Ishikawa (cell line): Measurements from ENCODE around the gene OGFOD2.

Experiments
- CEBPB ChIP-seq: IDR thresholded peaks from 2 replicates; pipeline ENCODE4 v1.6.1; 2012
- CREB1 ChIP-seq: IDR thresholded peaks from 2 replicates; pipeline ENCODE4 v1.6.1; 2012; ENCODE audit warnings: low read depth
- EGR1 ChIP-seq: IDR thresholded peaks from 2 replicates; pipeline ENCODE4 v1.6.1; 2012
- EP300 ChIP-seq: IDR thresholded peaks from 2 replicates; pipeline ENCODE4 v1.6.1; 2012; ENCODE audit warnings: borderline replicate concordance
- FOXM1 ChIP-seq: IDR thresholded peaks from 2 replicates; pipeline ENCODE4 v1.6.1; 2012; ENCODE audit warnings: low read depth, borderline replicate concordance
- MAX ChIP-seq: IDR thresholded peaks from 2 replicates; pipeline ENCODE4 v1.6.1; 2012
- NFIC ChIP-seq: IDR thresholded peaks from 2 replicates; pipeline ENCODE4 v1.6.1; 2012
- RAD21 ChIP-seq: IDR thresholded peaks from 2 replicates; pipeline ENCODE4 v1.6.1; 2012; ENCODE audit warnings: low read depth
- TAF1 ChIP-seq: IDR thresholded peaks from 2 replicates; pipeline ENCODE4 v1.6.1; 2012; ENCODE audit warnings: low read depth, mild to moderate bottlenecking
- TCF12 ChIP-seq: IDR thresholded peaks from 2 replicates; pipeline ENCODE4 v1.6.1; 2012; ENCODE audit warnings: low read depth
- TEAD4 ChIP-seq: IDR thresholded peaks from 2 replicates; pipeline ENCODE4 v1.6.1; 2012
- YY1 ChIP-seq: IDR thresholded peaks from 2 replicates; pipeline ENCODE4 v1.6.1; 2012; ENCODE audit warnings: low read depth
- ZBTB7A ChIP-seq: IDR thresholded peaks from 2 replicates; pipeline ENCODE4 v1.6.1; 2012; ENCODE audit warnings: low read depth
- TF ChIP-seq, protein P1 (sequence below): IDR thresholded peaks from 2 replicates; pipeline ENCODE4 v1.6.1; 2012
- TF ChIP-seq, protein P2 (sequence below): IDR thresholded peaks from 2 replicates; pipeline ENCODE4 v1.6.1; 2012; ENCODE audit warnings: low read depth, mild to moderate bottlenecking

OGFOD2 gene

GRCh38 chr12:122987086-122987951 lies 12.3 kb downstream of the OGFOD2 start:
- no peak for TF ChIP-seq NFIC
- no peak for TF ChIP-seq CEBPB

- no peak for TF ChIP-seq CREB1
- no peak for TF ChIP-seq YY1
- TF ChIP-seq RAD21 = no peak
- no peak for TF ChIP-seq FOXM1
- TF ChIP-seq, protein P1, sequence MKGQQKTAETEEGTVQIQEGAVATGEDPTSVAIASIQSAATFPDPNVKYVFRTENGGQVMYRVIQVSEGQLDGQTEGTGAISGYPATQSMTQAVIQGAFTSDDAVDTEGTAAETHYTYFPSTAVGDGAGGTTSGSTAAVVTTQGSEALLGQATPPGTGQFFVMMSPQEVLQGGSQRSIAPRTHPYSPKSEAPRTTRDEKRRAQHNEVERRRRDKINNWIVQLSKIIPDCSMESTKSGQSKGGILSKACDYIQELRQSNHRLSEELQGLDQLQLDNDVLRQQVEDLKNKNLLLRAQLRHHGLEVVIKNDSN = no peak
- TF ChIP-seq TCF12 = no peak
- no peak for TF ChIP-seq EP300
- TF ChIP-seq MAX = no peak
- no peak for TF ChIP-seq NFIC
- TF ChIP-seq ZBTB7A = no peak
- no peak for TF ChIP-seq TEAD4
- no peak for TF ChIP-seq TAF1
- TF ChIP-seq CEBPB = no peak
- TF ChIP-seq, protein P2, sequence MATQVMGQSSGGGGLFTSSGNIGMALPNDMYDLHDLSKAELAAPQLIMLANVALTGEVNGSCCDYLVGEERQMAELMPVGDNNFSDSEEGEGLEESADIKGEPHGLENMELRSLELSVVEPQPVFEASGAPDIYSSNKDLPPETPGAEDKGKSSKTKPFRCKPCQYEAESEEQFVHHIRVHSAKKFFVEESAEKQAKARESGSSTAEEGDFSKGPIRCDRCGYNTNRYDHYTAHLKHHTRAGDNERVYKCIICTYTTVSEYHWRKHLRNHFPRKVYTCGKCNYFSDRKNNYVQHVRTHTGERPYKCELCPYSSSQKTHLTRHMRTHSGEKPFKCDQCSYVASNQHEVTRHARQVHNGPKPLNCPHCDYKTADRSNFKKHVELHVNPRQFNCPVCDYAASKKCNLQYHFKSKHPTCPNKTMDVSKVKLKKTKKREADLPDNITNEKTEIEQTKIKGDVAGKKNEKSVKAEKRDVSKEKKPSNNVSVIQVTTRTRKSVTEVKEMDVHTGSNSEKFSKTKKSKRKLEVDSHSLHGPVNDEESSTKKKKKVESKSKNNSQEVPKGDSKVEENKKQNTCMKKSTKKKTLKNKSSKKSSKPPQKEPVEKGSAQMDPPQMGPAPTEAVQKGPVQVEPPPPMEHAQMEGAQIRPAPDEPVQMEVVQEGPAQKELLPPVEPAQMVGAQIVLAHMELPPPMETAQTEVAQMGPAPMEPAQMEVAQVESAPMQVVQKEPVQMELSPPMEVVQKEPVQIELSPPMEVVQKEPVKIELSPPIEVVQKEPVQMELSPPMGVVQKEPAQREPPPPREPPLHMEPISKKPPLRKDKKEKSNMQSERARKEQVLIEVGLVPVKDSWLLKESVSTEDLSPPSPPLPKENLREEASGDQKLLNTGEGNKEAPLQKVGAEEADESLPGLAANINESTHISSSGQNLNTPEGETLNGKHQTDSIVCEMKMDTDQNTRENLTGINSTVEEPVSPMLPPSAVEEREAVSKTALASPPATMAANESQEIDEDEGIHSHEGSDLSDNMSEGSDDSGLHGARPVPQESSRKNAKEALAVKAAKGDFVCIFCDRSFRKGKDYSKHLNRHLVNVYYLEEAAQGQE = no peak
- no peak for TF ChIP-seq EGR1
These were observed 13.0 kb downstream of the OGFOD2 start for GRCh38 chr12:122988036-122988435.

DNA sequence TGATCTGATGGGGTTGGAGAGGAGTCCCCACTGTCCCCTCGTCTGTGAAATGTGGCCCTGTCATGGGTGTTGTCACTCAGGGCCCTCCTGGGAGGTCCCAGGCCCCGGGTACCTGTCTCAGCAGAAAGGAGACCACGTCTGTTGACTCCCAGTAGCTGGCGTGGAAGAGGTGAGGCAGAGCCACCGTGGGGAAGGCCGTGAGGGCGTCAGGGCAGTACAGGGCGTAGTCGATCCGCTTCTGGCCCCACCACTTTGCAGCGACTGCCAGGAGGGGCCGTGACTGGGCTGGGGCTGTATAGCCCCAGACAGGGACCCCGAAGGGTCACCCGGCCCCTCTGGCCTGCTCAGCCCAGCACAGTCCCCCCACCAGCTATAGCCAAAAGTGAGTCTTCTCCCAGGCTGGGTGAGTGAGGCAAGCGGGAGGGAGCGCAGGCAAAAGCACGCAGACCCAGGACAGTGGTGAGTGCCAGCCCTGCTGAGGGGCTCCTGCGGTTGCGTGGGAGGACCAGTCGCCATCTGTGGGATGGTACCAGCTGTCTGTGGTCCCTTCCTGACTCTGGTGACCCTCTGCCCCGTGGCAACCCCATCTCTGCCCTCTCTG lies 13.7 kb downstream of the OGFOD2 start:
- no peak for TF ChIP-seq EGR1
- no peak for TF ChIP-seq ZBTB7A
- TF ChIP-seq YY1 = no peak
- TF ChIP-seq EP300 = no peak

GRCh38 chr12:122989225-122989839 lies 14.3 kb downstream of the OGFOD2 start:
- no peak for TF ChIP-seq EP300
- TF ChIP-seq, protein P2 = no peak
- TF ChIP-seq TCF12 = no peak
- TF ChIP-seq, protein P1 = no peak
- TF ChIP-seq NFIC = no peak
- no peak for TF ChIP-seq YY1
- no peak for TF ChIP-seq CREB1
- no peak for TF ChIP-seq RAD21
- no peak for TF ChIP-seq CEBPB
- no peak for TF ChIP-seq ZBTB7A
- no peak for TF ChIP-seq EGR1
- TF ChIP-seq MAX = no peak

- no peak for TF ChIP-seq TCF12
- no peak for TF ChIP-seq TAF1
- TF ChIP-seq ZBTB7A = no peak
- TF ChIP-seq RAD21 = no peak
- no peak for TF ChIP-seq CEBPB
- TF ChIP-seq, protein P1 = no peak
- TF ChIP-seq YY1 = no peak
- TF ChIP-seq, protein P2 = no peak
- TF ChIP-seq TEAD4 = no peak
- TF ChIP-seq FOXM1 = no peak
- no peak for TF ChIP-seq NFIC
- TF ChIP-seq MAX = no peak
- no peak for TF ChIP-seq CREB1
- no peak for TF ChIP-seq EP300
These were observed 14.9 kb downstream of the OGFOD2 start for GRCh38 chr12:122989874-122990419.
